ENCODE measurements around the gene DGCR6L.
"Not testable (repeated sequence)": the region's sequence is repeated elsewhere in the genome, so short reads cannot be mapped to it uniquely, and the experiment has no call there.

DGCR6L gene

DNA sequence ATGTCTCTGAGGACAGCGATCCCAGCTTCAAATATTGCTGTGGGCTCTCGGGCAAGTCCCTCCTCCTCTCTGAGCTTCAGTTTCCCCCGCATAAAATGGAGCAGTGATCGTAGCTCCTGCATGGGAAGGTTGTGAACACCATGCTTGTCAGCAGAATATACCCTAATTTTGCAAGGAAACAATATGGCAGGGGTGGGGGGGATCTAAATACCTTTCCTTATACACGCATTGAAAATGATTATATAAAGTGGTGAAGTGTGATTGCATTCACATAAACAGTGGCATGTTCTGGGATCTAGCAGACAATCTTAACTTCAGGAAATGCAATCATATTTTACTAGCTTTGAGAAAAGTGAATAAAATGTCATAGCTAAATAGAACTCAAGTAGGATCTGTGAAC lies 27.8 kb downstream of the DGCR6L start:
- no peak for DNase-seq

DNA sequence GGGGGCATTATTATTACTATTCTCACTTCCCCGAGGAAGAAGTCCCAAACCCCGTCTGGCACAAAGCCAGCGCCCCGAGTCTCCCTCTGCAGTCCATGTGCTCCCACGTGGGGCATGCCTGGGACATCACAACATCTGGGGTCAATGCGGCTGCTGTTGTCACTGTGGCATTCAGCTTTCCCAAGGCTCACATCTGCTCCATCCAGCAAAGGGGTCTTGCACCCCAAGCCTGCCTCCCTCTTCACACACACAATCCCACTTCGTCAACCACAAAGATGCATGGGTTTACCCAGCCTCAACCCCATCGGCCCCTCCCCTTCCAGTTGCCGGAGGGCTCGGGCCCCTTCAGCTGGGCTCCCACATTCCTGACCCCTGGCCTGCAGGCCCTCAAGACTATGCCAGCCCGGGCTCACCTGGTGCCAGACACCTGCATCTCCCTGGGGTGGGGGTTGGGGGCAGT lies 28.2 kb downstream of the DGCR6L start:
- DNase-seq, result no peak

DNA sequence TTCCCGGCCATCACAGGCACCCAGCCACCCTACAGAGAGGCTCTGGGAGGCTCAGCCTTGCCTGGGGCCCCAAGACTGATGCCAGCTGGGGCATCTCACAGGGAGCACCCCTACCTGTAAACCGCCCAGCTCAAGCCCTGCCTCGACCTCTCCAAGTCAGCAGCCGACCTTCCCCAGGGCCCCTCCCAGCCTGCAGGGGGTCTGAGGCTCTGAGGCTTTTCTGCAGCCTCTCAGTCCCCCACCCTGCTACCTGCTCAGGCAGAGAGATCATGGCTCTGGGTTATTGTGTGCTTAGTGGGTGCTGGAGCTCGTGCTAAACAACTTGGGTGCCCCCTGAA lies 28.6 kb downstream of the DGCR6L start:
- DNase-seq, result no peak

DNA sequence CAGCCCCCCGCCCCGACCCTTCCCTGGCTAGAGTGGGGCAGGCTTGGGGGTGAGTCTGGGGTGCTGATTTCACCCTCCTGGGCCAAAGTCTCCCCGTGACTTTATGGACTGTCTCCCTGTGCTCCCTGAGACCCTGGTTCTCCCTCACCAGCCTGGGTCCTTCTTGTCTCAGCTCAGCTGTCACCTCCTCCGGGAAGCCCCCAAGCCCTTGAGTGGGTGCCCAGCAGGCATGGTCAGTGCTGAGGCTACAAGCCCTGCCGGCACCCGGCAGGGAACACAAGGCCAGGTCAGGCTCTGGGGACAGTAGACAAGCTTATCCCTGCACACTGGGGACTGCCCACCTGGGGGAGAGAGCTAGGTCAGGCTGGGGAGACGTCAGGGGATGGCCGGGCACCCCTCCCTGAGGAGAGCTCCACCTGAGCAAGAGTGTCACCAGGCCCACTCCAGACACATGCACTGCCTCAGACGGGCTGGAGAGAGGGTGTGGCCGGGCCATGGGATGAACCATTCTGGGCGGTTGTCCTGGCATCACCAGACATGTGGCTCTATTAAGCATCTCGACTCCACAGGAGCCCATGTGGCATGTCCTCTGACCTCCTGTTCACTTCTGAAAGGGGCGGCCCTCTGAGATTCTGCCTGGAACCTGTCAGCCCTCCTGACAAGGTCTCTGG lies 29.1 kb downstream of the DGCR6L start:
- no peak for DNase-seq

DNA sequence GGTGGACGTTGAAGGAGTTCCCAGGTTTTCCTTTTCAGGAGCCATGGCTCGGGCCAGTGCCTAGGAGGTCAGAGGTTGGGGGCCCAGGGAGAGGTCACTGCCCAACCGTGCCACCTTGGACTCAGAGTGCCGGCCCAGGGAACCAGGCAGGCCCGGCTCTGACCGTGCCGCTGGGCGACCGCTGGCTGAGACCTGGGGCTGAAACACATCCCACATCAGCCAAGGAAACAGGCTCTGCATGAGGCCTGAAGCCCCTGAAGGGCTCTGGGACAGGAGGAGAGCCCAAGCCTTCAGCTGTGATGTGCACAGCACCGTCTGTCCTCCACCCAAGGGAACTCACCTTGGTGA lies 29.8 kb downstream of the DGCR6L start:
- no peak for DNase-seq

DNA sequence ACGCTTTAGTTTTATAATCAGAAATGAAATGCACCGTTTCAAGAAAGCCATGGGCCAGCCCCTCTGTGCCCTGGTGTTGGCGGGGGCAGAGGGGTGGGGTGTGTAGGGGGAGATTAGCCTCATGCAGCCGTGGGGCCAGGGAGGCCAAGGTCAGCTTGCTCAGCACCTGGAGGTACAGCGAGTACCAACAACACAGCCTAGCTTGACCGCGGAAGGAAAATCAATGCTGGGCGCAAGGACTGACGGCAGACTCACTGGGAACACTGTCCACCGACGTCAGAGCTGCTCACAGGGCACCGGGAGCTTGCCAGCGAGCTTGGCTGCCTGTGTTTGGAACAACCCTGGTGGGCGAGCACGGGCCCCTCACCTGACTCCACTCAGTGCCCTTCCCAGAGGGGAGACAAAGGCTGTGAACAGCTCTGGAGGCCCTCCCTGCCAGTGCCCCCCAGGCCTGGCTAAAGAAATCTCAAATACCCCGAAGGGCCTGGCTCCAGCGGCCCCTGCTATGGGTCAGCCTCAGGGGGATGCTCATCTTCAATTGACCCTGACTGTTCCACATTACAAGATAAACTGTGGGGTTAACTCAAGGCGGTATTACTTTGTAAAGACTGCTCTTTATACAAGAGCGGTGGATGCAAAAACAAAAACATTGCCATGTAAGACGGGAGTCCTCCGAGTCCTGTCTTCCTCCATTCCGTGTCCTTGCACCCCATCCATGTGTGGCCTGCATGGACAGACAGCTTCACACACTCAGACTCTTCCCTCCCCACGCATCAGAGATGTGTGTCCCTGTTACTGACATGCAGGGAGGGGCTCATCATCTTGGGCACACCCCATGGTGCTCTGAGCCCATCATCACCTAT lies 30.4 kb downstream of the DGCR6L start:
- DNase-seq, result not testable (repeated sequence)

DNA sequence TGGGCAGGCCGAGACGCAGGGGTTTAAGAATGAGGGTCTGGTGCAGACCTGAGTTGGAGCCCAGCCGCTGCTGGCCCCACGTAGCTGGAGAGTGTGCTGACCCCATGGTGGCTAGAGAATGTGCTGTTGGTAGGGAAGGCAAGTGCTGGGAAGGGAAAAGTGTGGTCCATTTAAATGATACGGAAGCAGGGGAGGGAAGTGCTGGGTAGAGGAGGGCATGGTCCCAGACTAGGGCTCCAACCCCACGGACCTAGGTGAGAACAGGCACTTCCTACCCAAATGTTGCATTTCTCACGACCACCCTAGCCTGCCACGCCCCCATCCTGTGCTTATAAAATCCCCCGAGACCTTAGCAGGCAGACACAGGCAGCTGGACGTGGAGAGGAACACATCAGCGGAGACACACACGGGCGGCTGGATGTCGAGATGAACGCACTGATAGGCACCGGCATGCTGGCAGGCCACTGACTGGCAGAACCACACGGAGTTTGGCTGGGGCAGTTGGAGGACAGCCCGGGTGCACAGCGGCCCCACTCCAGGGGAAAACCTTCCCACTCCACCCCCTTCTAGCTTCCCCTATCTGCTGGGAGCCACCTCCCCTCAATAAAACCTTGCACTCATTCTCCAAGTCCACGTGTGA lies 33.0 kb downstream of the DGCR6L start:
- not testable (repeated sequence) for DNase-seq

DNA sequence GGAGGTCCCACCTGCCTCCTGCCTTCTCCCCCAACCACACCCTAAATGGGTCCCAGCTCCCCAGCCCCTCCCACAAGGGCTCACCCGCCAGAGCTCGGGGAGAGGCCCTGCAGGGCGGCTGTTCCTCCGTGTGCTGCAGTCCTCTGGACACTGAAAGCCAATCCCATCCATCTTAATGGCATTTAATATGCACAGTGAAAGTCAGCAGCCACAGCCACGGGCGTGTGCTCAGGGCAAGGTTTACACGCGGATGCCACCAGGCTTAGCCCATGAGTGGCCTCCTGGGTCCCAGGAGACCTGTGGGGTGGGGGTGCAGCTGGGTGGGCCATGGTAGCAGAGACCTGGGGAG lies 33.6 kb downstream of the DGCR6L start:
- not testable (repeated sequence) for DNase-seq

DNA sequence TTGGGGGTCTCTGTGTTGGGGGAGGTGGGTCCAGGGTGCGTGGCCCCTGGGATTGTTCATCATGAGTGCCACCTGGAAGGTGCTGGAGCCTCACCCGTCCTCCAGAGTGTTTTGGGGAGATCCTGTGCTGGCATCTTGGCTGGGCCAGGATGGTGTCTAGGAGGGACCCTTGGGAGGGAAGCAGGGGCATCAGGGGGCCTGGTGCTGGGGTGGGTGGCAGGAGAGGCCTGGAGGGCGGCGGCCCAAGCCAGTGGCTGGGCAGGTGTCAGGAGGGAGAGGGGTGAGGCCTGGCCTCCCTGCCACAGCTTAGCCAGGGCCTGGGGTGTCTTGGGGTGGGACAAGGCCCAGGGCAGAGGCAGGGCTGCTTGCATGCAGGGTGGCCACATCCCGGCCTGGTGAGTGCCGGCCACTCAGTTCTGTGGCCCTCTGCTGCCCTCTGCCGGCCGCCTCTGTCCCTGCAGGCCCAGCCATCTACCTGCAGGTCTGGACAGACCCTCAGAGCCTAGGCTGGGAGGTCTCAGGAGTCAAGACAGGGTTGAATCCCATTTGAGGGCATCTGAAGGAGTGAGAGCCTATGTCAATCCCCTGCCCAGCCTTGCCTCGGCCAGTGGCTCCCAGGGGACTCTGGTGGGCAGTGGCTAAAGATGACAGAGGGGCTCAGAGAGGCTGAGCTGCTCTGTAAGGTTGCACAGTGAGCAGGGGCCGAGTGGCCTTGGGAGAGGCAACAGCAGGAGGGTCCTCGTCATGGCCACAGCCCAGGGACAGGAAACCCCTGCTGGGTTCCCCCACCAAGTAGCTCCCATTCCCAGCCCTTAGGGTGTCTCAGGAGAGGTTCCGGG lies 34.2 kb downstream of the DGCR6L start:
- DNase-seq, result peak in 48 of 51 donors; percentile 15 to 89 (median 59)

DNA sequence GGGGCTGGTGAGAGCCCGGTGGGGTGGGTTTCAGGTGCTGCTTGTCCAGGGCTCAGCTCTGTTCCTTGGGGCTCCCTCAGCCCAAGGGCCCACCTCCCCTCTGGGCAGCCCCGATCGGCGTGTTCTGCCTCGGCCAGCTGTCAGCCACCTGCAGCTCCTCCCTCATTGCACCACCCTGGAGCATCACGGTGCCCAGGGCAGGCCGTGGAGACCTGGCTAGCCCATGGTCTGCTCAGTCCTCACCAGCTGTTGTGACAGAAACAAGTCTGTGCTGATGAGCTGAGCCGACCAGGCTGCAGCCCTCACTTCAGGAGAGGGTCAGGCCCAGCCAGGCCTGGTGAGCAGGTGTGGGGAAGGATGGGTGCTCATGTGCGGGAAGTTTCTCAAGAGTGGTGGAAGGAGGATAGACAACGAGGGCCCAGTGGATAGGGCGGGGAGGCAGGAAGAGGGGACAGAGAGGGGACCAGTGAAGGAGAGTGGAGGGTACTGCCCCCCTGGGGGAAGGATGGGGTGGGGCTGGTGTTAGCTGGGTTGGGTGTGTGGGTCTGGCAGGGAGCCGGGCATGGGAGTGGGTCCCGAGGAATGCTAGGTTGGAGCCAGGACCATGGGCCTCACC lies 35.3 kb downstream of the DGCR6L start:
- DNase-seq, result no peak

DNA sequence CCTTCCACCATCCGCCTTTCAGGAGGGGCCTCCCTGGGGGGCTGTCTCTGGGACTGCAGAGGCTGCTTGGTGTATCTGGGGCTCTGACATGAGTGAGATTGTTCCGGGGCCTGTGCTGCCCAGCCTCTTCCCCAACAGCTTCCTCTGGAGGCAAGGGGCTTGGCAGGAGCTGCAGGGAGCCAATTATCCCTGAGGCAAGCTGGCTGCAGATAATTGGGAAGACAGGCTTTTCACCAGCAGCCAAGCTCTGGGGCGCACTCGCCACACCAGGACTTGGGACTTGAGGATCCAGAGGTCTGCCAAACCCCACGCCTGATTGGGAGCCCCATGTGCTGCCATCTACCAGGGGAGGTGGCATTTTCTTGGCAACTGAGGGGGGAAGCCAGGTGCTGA lies 36.2 kb downstream of the DGCR6L start:
- no peak for DNase-seq

DNA sequence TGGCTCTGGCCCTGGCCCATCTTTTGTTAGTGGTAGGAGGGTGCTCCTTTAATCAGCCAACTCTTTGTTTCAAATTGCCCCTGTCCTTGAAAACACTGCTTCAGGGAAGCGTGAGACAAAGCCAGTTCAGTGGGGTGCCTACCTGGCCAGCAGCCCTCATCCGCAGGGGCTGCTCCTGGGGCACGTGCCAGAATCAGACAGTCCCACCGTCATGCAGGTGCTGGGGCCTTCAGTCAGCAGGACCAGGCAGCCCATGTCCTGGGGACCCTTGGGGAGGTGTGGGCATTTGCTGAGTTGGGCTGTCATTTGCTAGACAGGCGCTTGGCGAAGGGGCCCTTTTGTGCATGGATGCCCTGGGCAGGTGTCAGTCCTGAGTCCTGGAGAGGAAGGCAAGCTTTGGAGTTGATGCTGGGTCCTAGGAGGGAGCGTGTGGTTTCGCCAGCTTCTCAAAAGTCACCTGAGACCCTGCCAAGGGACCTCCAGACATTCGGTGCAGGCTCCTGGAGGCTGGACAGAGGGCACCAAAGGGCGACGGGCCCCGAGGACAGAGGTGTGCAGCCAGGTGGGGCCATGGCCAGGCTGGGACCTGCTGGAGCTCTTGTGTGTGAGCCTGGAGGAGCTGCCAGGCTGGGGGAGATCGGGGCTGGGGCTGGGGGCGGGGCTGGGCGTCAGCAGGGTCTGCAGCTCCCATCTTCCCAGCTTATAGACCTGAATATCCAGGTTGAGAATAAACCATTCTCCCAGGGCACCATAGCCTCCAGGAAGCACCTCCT lies 36.8 kb downstream of the DGCR6L start:
- DNase-seq, result no peak

DNA sequence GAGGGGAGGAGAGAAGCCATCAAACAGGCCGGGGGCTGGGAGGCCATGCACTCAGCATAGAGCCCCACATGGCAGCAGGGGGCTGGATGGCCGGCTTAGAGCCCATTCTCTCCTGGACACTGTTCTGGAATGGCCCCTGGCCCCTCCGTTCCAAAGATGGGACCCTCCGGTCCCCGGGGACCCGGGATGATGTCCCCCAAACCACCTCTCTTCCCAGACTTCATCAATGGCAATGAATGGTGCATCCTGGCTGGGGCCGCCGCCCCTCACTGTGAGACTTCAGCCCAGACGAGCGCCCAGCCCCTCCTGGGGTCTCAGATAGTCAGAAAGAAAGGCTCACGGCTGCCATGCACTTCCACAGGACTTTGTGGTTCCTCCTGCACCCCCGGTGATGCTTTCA lies 38.0 kb downstream of the DGCR6L start:
- no peak for DNase-seq

DNA sequence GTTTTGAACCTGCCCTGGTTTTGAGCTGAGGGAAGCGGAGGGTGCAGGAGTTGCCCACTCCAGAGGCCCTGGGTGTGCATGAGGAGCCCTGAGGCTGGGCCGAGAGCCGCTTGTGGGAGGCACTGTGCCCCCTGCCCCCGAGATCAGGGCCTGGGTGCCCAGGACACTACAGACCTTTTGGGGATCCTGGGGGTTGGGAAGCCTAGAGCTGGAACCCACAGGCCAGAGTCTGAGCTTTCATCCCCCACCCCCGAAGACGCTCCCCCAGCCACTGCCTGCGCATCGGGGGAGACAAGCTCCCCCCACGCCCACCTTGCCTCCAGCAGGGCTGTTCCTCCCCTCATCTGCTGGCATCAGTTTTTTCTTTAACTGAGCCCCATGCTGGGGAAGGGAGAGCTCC lies 38.4 kb downstream of the DGCR6L start:
- not testable (repeated sequence) for DNase-seq

DNA sequence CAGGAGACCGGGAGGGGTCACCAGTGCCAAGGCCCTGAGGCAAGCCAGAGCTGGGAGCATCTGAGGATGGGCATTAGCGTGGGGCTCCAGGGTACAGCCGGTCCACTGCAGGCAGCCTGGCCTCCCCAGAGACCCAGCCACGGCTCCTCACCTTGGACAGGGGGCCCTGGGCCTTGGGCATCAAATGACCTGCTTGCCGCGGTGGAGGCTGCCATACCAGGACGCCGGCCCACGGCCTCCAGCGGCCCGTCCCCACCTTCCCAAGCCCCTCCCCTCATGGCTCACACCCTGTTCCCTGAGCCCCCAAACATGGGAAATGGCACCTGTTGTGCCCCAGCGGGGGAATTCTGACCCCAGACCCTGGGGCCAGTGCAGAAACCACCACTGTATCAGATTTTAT lies 39.0 kb downstream of the DGCR6L start:
- DNase-seq, result no peak

DNA sequence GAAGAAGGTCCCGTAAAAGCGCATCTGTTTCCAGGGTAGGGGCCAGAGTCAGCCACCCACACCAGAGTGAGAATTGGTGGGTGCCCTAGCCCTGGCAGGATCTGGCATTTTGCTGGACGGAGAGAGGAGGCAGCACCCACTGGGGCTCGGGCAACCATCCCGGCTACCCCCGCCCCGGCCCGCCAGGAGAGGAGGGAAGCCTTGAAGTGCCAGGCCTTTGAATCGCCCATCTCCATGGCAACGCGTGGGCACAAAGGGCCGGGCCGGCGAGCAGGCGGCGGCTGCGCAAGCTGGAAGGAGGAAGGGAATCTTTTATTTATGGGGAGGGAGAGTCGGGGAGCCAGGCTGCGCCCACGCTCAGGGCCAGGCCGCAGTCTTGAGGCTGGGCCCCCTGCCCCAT lies 39.7 kb downstream of the DGCR6L start:
- DNase-seq, result peak in 32 of 51 donors; percentile 4 to 66 (median 44)

DNA sequence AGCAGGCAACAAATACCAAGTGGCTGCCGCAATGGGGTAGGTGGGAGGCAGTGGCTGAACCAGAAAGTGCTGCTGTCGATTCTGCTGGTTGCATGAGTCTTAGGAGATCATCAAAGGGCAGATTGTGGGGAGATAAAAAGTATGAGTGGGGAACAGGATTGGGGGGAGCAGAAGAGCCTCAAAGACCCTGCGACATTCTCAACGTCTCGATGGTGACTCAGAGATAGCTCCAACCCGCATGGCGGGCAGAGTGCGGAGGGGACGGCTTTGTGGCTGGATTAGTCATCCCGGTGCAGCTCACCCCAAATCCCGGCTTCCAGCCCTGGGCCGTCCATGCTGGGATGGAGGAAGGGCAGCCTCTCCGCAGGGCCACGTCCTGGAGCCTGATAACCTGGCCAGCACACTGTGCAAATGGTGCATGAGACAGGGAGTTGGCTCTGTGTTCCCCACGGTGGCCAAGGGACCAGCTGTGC lies 40.2 kb downstream of the DGCR6L start:
- DNase-seq, result no peak

DNA sequence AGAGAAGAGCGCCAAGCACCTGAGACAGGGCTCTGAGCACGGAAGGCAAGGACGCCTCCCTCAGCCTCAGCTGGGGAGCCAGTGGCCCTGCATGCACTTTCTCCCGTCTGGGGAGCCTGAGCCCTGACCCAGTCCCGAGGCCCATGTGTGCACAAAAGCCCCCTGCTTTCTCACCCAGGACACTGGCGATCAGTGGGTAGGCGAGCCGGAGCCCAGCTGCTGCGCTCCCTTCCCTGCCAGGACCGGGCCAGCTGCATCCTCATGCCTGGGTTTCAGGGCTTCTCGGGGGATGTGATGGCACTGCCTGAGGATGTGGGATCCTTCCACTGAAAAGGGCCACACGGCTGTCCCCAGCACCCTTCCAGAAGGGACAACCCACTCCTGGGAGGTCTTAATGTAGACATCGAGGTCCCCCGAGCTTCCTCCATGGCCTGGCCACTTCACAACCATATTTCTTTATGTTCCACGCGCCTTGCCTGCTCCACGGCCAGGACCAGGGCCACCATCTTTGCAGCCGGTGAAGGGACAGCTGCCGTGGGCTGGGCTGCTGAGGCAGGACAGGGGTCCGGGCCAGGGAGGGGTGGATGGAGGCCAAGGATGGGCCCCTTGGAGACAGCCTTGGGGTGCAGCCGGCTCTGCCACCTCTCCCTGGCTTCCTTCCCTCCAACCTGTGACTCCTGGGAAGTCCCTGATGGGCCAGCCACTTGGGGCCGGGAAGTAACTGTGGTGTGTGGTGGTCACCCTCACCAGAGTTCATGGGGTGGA lies 41.0 kb downstream of the DGCR6L start:
- not testable (repeated sequence) for DNase-seq

DNA sequence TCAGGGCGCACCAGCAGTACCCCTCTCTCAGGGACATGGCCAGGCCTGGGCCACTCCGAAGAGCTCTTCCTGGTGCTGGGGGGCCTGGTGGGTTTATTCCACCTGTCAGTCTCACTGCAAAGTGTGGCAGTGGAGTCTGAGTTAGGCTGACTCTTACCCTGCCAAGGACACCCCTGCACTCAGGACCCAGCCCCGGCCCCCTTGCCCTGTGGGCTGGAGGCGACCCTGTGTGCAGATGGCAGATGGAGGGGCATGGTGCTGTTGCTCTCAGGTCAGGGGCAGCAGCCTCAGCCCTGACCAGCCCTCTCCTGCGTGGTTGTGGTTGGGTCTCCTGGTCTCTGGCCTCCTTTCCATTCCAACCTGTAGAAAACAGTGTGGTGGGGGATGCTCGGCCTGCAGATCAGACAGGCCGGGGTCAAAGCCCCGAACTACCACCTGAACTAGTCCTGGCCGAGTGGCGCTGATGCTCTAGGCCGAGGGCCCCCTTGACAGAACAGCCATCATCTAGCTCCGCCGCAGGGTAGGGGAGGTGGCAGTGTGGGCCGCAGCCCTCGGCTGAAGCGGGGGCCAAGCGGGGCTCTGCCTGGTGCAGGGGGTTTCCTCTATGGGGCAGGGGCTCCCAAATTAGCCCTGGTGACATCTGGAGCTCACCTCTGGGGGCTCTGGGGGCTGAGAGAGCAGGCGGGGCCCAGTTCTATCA lies 41.8 kb downstream of the DGCR6L start:
- not testable (repeated sequence) for DNase-seq

Measured in hypothalamus (tissue), 51 donors.